GM23248 (cell line): ENCODE measurements around the gene HSD17B12.

Source experiments
- EZH2 ChIP-seq: fragments of 200-600 bp; sonication (generic); IDR thresholded peaks from 2 replicates; pipeline ENCODE4 v1.6.1; 2018; ENCODE audit warnings: antibody characterized with exemption, mild to moderate bottlenecking; ENCODE audit not compliant: insufficient read depth, poor library complexity, severe bottlenecking
- EZH2phosphoT487 ChIP-seq: fragments of 200-600 bp; sonication (generic); IDR thresholded peaks from 2 replicates; pipeline ENCODE4 v1.6.1; 2018; ENCODE audit warnings: antibody characterized with exemption, moderate library complexity, mild to moderate bottlenecking, low read depth; ENCODE audit not compliant: insufficient read depth

DNA sequence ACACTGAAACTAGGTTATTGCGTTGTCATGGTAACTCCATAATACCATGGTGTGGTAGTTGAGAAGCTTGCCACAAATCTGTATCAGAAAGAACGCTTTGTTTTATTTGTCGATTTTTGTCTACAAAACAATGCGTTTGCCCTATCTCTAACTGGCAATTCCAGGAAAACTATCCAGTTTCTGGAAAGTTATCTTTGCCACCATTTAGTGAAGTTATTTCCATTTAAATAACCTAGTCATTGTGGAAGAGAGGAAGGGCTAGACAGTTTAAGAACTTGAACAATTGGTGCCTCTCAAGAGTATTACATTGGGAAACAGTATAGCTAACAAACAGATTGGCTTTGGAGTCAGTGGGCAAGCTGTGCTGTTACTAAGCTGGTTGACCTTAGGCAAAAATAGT is 7.9 kb downstream of the HSD17B12 start:
- TF ChIP-seq EZH2phosphoT487 (no peak), EZH2 (no peak)
